SK-N-MC (cell line): ENCODE measurements around the gene CCDC159.

Source experiments
- EZH2 ChIP-seq: fragments of 200-600 bp; sonication (generic); IDR thresholded peaks from one replicate; pipeline ENCODE4 v1.6.1; 2017; ENCODE audit warnings: antibody characterized with exemption
- FOXP2 ChIP-seq: optimal IDR thresholded peaks from 2 replicates; pipeline ENCODE3; 2011; ENCODE audit warnings: mild to moderate bottlenecking, moderate library complexity; ENCODE audit not compliant: insufficient read depth; ENCODE audit errors: extremely low read length, control extremely low read depth
- POLR2AphosphoS5 ChIP-seq: IDR thresholded peaks from 2 replicates; pipeline ENCODE4 v1.6.1; 2012; ENCODE audit warnings: mild to moderate bottlenecking, low read depth, low read length, borderline replicate concordance

GRCh38 chr19:11300811-11301120, 45.6 kb upstream of the CCDC159 start:
- TF ChIP-seq POLR2AphosphoS5 (no peak), EZH2 (no peak), FOXP2 (no peak)
